ENCODE data around the gene TAT.

DNA sequence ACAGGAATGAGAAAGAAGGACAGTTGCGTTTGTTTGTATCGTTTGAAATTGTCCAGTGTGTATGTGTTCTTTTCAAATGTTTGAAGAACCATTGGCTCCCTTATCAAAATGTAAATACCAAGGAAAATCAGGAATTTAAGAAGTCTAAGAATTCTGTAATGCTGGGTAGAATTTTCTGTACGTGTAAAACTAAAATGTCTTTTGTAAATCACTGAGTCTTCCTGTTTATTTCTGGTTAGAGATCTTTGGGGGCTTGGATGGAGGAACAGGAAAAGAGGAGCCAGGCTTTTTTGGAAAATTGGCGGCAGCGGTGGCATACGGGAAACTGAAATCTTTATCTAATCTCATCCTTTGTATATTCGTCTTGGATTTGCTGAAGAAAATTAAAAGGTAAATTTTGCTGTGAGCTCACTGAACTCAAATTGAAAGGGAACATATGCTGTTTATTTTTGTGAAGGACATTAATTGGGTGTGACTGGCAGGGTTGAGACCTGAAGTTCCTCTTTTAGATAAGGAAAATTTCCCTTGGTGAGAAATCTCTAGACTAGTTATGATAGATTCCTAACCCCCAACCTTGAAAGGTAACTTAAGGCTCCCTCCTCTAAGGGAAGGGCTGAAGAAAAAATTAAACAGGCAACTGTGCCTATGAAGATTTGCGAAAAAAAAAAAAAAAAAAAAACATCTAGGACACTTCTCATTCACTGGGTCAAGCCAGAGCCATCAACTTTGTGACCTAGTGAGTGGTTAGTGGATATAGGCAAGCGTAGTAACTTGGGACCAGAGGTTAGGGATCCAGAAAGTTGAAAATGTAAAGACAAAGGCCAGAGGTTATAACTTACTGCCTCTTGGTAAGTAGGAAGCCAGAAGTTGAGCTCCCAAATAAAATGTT, 10.8 kb downstream of the TAT start:
- TF ChIP-seq, protein P1, sequence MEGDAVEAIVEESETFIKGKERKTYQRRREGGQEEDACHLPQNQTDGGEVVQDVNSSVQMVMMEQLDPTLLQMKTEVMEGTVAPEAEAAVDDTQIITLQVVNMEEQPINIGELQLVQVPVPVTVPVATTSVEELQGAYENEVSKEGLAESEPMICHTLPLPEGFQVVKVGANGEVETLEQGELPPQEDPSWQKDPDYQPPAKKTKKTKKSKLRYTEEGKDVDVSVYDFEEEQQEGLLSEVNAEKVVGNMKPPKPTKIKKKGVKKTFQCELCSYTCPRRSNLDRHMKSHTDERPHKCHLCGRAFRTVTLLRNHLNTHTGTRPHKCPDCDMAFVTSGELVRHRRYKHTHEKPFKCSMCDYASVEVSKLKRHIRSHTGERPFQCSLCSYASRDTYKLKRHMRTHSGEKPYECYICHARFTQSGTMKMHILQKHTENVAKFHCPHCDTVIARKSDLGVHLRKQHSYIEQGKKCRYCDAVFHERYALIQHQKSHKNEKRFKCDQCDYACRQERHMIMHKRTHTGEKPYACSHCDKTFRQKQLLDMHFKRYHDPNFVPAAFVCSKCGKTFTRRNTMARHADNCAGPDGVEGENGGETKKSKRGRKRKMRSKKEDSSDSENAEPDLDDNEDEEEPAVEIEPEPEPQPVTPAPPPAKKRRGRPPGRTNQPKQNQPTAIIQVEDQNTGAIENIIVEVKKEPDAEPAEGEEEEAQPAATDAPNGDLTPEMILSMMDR (IDR thresholded peaks at IDR 0.05): no peak
- TF ChIP-seq EZH2phosphoT487 (IDR thresholded peaks at IDR 0.05) (no peak), EZH2 (IDR thresholded peaks at IDR 0.05) (no peak)

Measured in neural progenitor cell (in vitro differentiated cells).